HepG2 (cell line): ENCODE data around the gene SRSF12. TPM values are rescaled to one million over a fixed set of nuclear protein-coding genes. Genes with fewer than 3 reads are reported as not detected.

Experiments used
- CEBPG ChIP-seq: IDR thresholded peaks from 2 replicates; pipeline ENCODE4 v1.6.1; 2016
- IKZF4 ChIP-seq: sonication (generic); formaldehyde crosslinking; IDR thresholded peaks from 2 replicates; pipeline ENCODE4 v1.5.1; 2020; ENCODE audit warnings: borderline replicate concordance, mild to moderate bottlenecking, low read depth, missing genetic modification reagents; ENCODE audit errors: not compliant biosample characterization
- NFAT5 ChIP-seq: sonication (generic); formaldehyde crosslinking; IDR thresholded peaks from 2 replicates; pipeline ENCODE4 v1.4.0; 2020; ENCODE audit warnings: missing genetic modification reagents
- SMAD9 ChIP-seq: sonication (generic); formaldehyde crosslinking; IDR thresholded peaks from 2 replicates; pipeline ENCODE4 v1.5.1; 2020; ENCODE audit warnings: mild to moderate bottlenecking, missing genetic modification reagents
- THRA ChIP-seq: sonication (generic); formaldehyde crosslinking; IDR thresholded peaks from 2 replicates; pipeline ENCODE4 v1.4.0; 2020; ENCODE audit warnings: missing genetic modification reagents, borderline replicate concordance
- ZNF263 ChIP-seq: sonication (generic); formaldehyde crosslinking; IDR thresholded peaks from 2 replicates; pipeline ENCODE4 v1.4.0; 2020; ENCODE audit warnings: missing genetic modification reagents
- ZNF552 ChIP-seq: sonication (generic); formaldehyde crosslinking; IDR thresholded peaks from 2 replicates; pipeline ENCODE4 v1.9.0; 2022; ENCODE audit warnings: missing genetic modification reagents, mild to moderate bottlenecking, borderline replicate concordance
- ZNF616 ChIP-seq: sonication (generic); formaldehyde crosslinking; IDR thresholded peaks from 2 replicates; pipeline ENCODE4 v1.5.0; 2020; ENCODE audit warnings: low read depth, mild to moderate bottlenecking, missing genetic modification reagents
- ZNF788 ChIP-seq: sonication (generic); formaldehyde crosslinking; IDR thresholded peaks from 2 replicates; pipeline ENCODE4 v1.5.0; 2020; ENCODE audit warnings: mild to moderate bottlenecking, missing genetic modification reagents, borderline replicate concordance
- ZNF883 ChIP-seq: sonication (generic); formaldehyde crosslinking; IDR thresholded peaks from 2 replicates; pipeline ENCODE4 v1.5.1; 2020; ENCODE audit warnings: mild to moderate bottlenecking, missing genetic modification reagents; ENCODE audit errors: not compliant biosample characterization
- polyA plus RNA-seq, 8 experiments: library from polyadenylated mRNA; depleted of rRNA in 3 of 8; stranded (reverse) in 7 of 8; unstranded in 1 of 8; fragments of >200 nt; fragmentation: Illumina TruSeq in 4 of 8; extraction: Trizol in 4 of 8; gene quantifications; 2 replicates each; pipeline versions ENCODE4 v1.2.1 to v1.2.3, GENCODE V29; 2011 to 2016; ENCODE audit warnings: low read depth in 4 of 8, missing spikeins in 1 of 8, mixed read lengths in 1 of 8; ENCODE audit not compliant: insufficient read depth in 1 of 8
- total RNA-seq, 5 experiments: library from RNA; depleted of rRNA; stranded (reverse); fragments of >200 nt; fragmentation: Illumina TruSeq; extraction: Trizol; gene quantifications; 2 replicates each; pipeline ENCODE4 v1.2.3, GENCODE V29; 2016; ENCODE audit warnings: low read depth in 1 of 5
- TF ChIP-seq, protein P1 (sequence below): sonication (generic); formaldehyde crosslinking; IDR thresholded peaks from 2 replicates; pipeline ENCODE4 v1.4.0; 2020; ENCODE audit warnings: missing genetic modification reagents, borderline replicate concordance

SRSF12 gene
- total and polyA plus RNA-seq, 2 of the 13 experiments (the other 11 are each of a cell fraction or from before 2014, with no cell fraction given) = 1.7 to 1.9 TPM

GRCh38 chr6:89145956-89146717 lies 28.3 kb upstream of the SRSF12 start, which contains the start of gene PM20D2 (continued):
- TF ChIP-seq, protein P1, sequence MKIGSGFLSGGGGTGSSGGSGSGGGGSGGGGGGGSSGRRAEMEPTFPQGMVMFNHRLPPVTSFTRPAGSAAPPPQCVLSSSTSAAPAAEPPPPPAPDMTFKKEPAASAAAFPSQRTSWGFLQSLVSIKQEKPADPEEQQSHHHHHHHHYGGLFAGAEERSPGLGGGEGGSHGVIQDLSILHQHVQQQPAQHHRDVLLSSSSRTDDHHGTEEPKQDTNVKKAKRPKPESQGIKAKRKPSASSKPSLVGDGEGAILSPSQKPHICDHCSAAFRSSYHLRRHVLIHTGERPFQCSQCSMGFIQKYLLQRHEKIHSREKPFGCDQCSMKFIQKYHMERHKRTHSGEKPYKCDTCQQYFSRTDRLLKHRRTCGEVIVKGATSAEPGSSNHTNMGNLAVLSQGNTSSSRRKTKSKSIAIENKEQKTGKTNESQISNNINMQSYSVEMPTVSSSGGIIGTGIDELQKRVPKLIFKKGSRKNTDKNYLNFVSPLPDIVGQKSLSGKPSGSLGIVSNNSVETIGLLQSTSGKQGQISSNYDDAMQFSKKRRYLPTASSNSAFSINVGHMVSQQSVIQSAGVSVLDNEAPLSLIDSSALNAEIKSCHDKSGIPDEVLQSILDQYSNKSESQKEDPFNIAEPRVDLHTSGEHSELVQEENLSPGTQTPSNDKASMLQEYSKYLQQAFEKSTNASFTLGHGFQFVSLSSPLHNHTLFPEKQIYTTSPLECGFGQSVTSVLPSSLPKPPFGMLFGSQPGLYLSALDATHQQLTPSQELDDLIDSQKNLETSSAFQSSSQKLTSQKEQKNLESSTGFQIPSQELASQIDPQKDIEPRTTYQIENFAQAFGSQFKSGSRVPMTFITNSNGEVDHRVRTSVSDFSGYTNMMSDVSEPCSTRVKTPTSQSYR (CRISPR knock-in tag) = peak; percentile 48; the same call in 1 of the 2 replicates
- TF ChIP-seq SMAD9 = peak; percentile 72; the same call in 1 of the 2 replicates
- TF ChIP-seq CEBPG (CRISPR knock-in tag) = 0 out of 2 replicates have a peak, but pooled peaks have one; percentile 9
- peak; percentile 53; the same call in 1 of the 2 replicates for TF ChIP-seq ZNF616 (CRISPR knock-in tag)
- TF ChIP-seq THRA = peak; percentile 9; the same call in 1 of the 2 replicates
- peak; percentile 77; the same call in 1 of the 2 replicates for TF ChIP-seq ZNF263 (CRISPR knock-in tag)
- peak; percentile 97 for TF ChIP-seq ZNF883 (CRISPR knock-in tag)
- TF ChIP-seq IKZF4 (CRISPR knock-in tag) = peak; percentile 72
- peak; percentile 90; the same call in 1 of the 2 replicates for TF ChIP-seq ZNF552 (CRISPR knock-in tag)
- no peak; the same call in 1 of the 2 replicates for TF ChIP-seq ZNF788 (CRISPR knock-in tag)
- TF ChIP-seq NFAT5 (CRISPR knock-in tag) = peak; percentile 59; the same call in 1 of the 2 replicates
